Stimulated activated CD8-positive, alpha-beta memory T cell treated with anti-CD3 and anti-CD28 coated beads, Interleukin-12 subunit alpha, Interleukin-12 subunit beta, amount 100 ng/mL, for 1 hour (primary cell): Measurements from ENCODE around the gene MFF.
"Not testable (repeated sequence)": the region's sequence is repeated elsewhere in the genome, so short reads cannot be mapped to it uniquely, and the experiment has no call there.

Experiments
- DNase-seq: peaks from one replicate; pipeline ENCODE4 v3.0.0-alpha.2; 2020; ENCODE audit warnings: low read depth

Gene MFF

GRCh38 chr2:227335713-227336112 lies 10.7 kb downstream of the MFF start:
- DNase-seq: no peak

DNA sequence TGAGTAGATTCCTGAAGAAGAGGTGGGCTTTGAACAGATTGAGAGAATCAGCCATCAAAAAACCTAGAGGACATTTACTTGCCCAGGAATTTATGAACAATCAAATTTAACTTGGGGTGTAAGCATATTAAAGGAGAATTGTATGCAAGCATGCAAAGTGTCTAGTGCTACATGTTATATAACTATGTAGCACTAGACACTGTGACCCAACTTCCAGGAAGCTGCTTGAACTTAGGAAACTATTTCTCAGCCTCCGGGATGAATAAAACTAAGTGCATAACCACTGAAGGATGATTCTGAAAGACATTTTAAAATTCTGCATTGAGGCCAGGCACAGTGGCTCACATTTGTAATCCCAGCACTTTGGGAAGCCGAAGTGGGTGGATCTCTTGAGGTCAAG lies 12.4 kb downstream of the MFF start:
- no peak for DNase-seq

- DNase-seq: no peak
Observed at GRCh38 chr2:227339098-227339599, 14.1 kb downstream of the MFF start.

GRCh38 chr2:227340106-227340505 lies 15.1 kb downstream of the MFF start:
- no peak for DNase-seq

- DNase-seq: no peak
Observed at GRCh38 chr2:227341553-227341952, 16.5 kb downstream of the MFF start.

- DNase-seq: no peak
Observed at GRCh38 chr2:227344231-227344630, 19.2 kb downstream of the MFF start.

- no peak for DNase-seq
Observed at GRCh38 chr2:227347117-227347516, 22.1 kb downstream of the MFF start.

- no peak for DNase-seq
Observed at GRCh38 chr2:227348324-227348723, 23.3 kb downstream of the MFF start.

DNA sequence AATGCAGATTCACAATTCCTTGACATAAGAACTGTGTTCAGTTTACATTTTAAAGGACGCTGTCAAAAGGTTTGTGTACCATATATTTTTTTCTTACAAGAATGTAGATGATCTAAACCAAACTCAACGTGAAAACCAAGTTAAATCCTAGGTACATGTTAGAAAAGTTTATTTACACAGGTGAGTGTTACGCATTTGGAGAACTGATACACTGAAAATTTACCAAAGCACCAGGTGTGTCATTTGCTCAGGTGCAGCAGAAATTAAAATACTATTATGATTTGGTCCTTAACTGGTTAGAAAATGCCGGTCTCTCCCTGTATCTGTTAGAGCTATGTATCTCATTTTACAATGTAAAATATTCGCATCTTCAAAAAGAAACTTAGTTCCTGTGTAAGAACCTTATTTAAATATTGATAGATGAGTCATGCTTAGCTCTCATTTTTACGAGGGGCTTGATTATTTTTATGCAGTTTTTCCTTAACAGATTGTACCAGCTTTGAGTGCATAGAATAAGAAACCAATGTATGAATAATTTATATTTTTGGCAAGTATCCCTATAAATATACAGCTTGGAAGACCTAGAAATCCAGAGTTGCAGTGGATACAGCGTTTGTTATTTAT lies 25.1 kb downstream of the MFF start:
- DNase-seq: no peak

- DNase-seq: no peak
Observed at GRCh38 chr2:227351639-227352038, 26.6 kb downstream of the MFF start.

- no peak for DNase-seq
Observed at GRCh38 chr2:227360351-227360750, 35.3 kb downstream of the MFF start.

DNA sequence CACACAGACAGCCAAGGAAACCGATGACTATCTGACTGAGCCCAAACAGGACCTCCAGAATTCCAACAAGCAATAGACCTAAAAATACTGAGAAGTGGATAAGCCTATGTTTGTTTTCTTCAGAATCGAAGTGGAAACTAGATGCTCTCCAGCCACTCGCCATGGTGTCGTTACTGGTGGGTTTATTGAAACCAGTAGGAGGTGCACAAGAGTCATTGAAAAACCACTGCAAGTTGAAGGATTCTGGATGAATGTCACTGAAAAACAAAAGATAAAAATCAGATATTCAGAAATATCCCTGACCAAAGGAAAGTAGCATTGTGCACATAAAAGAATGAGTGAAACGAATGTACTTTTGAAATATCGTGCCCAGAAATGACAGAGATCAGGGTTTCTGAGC lies 38.7 kb downstream of the MFF start:
- DNase-seq: no peak

- DNase-seq: not testable (repeated sequence)
Observed at GRCh38 chr2:227364585-227365263, 39.7 kb downstream of the MFF start.

DNA sequence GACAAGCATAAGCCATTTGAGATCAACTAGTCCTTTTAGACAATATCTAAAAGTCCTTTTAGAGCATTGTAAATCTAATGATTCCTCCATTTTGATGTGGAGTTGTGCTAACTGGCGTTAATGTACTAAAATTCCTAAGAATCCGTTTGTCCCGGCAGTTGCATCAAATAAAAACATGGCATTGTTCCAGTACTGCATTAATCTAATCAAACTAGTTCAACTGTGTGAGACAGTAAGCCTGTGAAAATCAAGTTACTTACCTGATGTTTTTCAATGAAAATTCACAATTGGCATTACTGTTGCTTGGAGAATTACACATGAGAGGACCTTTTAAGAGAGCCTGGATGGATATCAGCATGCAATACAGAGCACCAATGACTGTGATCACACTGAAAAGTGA lies 40.8 kb downstream of the MFF start:
- no peak for DNase-seq

DNA sequence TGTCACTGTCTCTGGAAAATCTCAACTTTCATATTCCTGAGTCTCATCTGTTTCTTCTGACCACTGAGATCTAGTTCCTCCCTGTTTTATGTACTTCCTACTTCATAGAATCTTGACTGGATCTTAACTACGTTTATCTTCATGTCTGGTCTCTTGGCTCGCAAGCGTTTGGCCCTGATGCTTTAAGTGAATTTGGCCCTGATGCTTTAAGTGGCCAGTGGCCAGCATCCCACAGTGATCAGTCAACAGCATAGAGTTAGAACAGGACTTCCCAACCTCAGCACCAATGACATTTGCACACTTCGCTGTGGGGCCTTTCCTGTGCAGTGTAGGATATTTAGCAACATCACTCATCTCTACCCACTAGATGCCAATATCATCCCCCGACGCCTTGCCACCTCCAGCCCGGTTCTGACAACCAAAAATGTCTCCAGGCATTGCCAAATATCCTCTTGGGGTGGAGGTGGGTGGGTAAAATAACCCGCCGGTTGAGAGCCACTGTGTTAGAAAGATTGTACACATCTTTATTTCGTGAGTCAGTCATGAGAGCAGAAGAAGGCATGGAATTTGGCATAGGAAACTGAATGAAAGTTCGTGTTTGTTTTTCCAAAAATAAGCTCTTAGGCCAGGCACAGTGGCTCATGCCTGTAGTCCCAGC lies 41.8 kb downstream of the MFF start:
- no peak for DNase-seq

- DNase-seq: no peak
Observed at GRCh38 chr2:227367427-227367795, 42.4 kb downstream of the MFF start.

GRCh38 chr2:227368574-227368973 lies 43.5 kb downstream of the MFF start:
- DNase-seq: no peak

- DNase-seq: no peak
Observed at GRCh38 chr2:227370092-227370491, 45.0 kb downstream of the MFF start.

DNA sequence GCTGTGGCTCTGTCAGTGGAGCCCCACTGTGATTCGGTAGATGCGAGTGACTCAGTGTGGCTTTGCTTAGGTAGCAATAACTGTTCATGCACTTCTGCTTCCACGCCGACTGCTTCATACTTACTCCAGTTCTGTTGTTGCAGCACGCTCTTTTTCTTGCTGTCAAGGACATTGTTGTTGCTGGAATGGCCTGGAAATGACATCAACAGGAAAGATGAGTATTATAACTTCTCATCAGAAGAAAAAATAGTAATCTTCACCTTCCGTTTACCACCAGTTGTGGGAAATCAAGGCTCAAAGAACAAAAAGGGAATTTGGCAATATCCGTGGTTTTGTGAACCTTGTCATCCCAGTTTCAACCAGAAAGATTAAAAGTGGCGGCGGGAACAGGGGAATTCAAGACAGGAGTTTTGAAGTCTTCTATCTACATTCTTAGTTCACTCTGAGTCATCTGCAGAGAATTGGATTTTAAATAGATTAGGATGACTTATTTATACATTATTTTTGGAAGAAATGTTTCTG lies 45.8 kb downstream of the MFF start:
- DNase-seq: no peak

DNA sequence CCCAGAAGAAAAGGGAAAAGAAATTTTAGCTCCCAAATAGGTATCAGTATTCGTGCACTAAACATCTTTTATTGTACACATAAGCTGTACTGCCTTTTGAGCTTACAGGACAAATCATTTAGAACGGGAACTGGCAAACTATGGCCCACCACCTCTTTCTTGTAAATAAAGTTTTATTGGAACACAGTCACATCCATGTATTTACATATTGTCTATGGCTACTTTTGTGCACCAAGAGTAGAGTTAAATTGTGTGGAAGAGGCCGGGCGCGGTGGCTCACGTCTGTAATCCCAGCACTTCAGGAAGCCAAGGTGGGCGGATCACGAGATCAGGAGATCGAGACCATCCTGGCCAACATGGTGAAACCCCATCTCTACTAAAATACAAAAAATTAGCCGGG lies 48.3 kb downstream of the MFF start:
- DNase-seq: no peak

GRCh38 chr2:227374158-227374557 lies 49.1 kb downstream of the MFF start:
- no peak for DNase-seq

DNA sequence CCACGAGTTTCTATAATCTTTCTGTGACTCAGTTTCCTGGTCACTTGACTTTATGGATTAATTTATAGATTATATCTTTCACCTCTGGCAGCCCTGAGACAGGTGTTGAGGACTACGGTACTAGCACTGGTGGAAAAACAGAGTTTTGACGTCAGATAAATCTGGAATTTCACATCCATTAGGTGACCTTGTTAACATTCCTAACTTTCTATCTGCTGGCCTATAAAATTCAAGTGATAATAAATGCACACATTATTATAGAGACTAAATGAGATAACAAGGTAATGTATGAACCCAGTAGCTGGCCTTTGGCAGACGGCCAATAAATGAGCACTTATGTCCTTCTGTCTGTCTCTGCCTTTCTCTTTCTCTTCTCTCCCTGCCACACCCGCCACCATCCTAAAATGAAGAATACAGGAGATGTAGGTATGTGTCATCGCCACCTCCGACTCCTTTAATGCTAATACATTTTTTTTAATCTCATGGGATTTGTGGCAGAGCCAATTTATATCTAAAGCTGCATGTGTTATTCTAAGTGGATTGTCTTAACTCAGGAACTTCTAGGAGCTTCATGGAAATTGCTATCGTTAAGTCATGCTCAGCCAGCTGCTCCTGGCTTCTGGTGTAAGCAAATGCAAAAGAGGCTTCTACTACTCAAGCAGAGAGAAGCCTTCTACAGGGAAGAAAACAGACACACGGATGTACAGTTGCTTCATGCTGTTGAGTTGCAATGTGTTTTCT lies 51.8 kb downstream of the MFF start:
- no peak for DNase-seq
